Measurements from ENCODE around the gene PHACTR4.
A peak's percentile ranks its signal among the peaks of the same experiment; 100 is the strongest.

The PHACTR4 gene

GRCh38 chr1:28395181-28395580 is 25.6 kb downstream of the PHACTR4 start:
- Mint-ChIP-seq H3K4me3 (no peak overlapping the region), H3K9me3 (no peaks in the 10 kb centered on the region), H3K27me3 (no peaks in the 10 kb centered on the region), H3K4me1 (peaks cover 24% of the 10 kb centered on the region), H3K27ac (no peak overlapping the region), H3K36me3 (peaks cover 1% of the 10 kb centered on the region)

DNA sequence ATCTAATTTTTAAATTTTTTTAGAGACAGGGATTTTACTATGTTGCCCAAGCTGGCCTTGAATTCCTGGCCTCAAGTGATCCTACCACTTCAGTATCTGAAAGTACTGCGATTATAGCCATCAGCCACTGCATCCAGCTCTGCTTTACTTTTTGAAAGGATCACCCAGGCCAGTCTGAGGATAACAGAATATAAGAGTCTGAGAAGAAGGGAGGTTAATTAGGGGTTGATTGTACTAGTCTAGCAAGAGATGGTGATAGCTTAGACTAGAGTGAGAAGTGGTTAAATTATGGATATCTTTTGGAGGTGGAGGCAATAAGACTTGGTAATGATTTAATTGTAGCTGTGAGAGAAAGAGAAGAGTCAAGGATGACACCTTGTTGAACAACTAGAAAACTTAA is 32.2 kb downstream of the PHACTR4 start:
- peaks cover 1% of the 10 kb centered on the region for H3K36me3 Mint-ChIP-seq
- no peaks in the 10 kb centered on the region for H3K9me3 Mint-ChIP-seq
- no peaks in the 10 kb centered on the region for H3K27me3 Mint-ChIP-seq
- H3K4me1 Mint-ChIP-seq, result peaks cover 23% of the 10 kb centered on the region
- H3K27ac Mint-ChIP-seq, result no peak overlapping the region
- no peak overlapping the region for H3K4me3 Mint-ChIP-seq

- H3K27me3 Mint-ChIP-seq, result no peaks in the 10 kb centered on the region
- H3K36me3 Mint-ChIP-seq, result peaks cover 4% of the 10 kb centered on the region
- H3K9me3 Mint-ChIP-seq, result no peaks in the 10 kb centered on the region
- H3K4me3 Mint-ChIP-seq, result no peak overlapping the region
- H3K27ac Mint-ChIP-seq, result no peak overlapping the region
- peaks cover 6% of the 10 kb centered on the region for H3K4me1 Mint-ChIP-seq
Observed at GRCh38 chr1:28409090-28409489, 39.5 kb downstream of the PHACTR4 start.

DNA sequence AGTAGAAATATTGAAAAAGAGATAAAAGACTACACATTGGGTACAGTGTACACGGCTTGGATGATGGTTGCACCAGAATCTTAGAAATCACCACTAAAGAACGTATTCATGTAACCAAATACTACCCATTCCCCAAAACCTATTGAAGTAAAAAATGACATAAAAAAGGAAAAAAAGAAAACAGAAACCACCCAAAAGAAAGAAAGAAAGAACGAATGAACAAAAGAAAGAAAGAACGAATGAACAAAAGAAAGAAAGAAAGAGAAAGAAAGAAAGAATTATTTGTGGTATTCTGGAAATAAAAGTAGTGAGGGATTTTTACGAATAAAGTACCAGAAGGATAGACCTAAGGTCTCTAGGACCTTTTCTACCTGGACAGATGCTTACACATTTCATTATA is 42.1 kb downstream of the PHACTR4 start:
- Mint-ChIP-seq H3K4me3 (no peak overlapping the region), H3K36me3 (peaks cover 4% of the 10 kb centered on the region), H3K9me3 (no peaks in the 10 kb centered on the region), H3K27me3 (no peaks in the 10 kb centered on the region), H3K27ac (no peak overlapping the region), H3K4me1 (peaks cover 10% of the 10 kb centered on the region)

DNA sequence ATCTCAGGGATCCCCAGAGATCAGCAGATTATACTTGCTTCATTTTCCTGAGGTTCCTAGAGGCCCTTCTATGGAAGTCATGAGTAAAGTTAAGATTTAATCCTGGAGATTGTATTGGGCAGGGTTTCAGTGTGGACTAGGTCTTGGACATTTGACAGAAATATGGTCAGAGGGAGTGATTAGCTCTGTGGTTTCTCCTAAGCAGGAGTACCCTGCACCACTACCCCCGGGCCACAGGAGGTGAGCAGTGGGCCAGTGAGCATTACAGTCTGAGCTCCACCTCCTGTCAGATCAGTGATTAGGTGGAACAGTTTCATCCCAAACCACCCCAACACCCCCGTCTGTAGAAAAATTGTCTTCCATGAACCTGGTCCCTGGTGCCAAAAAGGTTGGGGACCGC is 43.2 kb downstream of the PHACTR4 start:
- Mint-ChIP-seq H3K4me1 (peaks cover 21% of the 10 kb centered on the region), H3K4me3 (no peak overlapping the region), H3K27me3 (no peaks in the 10 kb centered on the region), H3K27ac (no peak overlapping the region), H3K9me3 (no peaks in the 10 kb centered on the region), H3K36me3 (peaks cover 6% of the 10 kb centered on the region)

GRCh38 chr1:28416509-28417194 is 47.1 kb downstream of the PHACTR4 start:
- H3K9me3 Mint-ChIP-seq, result no peaks in the 10 kb centered on the region
- H3K27me3 Mint-ChIP-seq, result no peaks in the 10 kb centered on the region
- no peak overlapping the region for H3K4me3 Mint-ChIP-seq
- peaks cover 7% of the 10 kb centered on the region for H3K36me3 Mint-ChIP-seq
- H3K4me1 Mint-ChIP-seq, result peaks cover 22% of the 10 kb centered on the region
- H3K27ac Mint-ChIP-seq, result no peak overlapping the region

GRCh38 chr1:28417441-28417922 is 47.9 kb downstream of the PHACTR4 start:
- H3K27me3 Mint-ChIP-seq, result no peaks in the 10 kb centered on the region
- H3K9me3 Mint-ChIP-seq, result no peaks in the 10 kb centered on the region
- H3K4me1 Mint-ChIP-seq, result peaks cover 22% of the 10 kb centered on the region
- peak overlapping the region; percentile 30 for H3K4me3 Mint-ChIP-seq
- H3K27ac Mint-ChIP-seq, result no peak overlapping the region
- H3K36me3 Mint-ChIP-seq, result peaks cover 6% of the 10 kb centered on the region

DNA sequence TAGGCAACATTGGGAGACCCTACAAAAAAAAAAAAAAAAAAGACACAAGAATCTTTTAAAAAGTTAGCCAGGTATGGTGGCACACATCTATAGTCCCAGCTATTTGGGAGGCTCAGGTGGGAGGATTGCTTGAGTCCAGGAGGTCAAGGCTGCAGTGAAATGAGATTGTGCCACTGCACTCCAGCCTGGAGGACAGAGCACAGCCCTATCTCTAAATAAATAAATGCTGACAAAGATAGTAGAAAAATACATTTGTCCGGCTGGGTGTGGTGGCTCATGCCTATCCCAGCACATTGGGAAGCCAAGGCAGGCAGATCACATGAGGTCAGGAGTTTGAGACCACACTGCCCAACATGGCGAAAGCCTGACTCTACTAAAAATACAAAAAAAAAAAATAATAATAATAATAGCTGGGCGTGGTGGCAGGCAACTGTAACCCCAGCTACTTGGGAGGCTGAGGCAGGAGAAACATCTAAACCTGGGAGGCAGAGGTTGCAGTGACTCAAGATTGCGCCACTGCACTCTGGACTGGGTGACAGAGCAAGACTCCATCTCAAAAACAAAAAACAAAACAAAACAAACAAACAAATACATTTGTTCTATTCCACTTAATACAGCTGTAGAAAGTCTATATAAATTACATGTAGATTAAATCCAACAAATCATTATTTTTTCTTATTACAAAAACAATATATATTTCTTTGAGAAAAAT is 48.5 kb downstream of the PHACTR4 start:
- H3K9me3 Mint-ChIP-seq, result no peaks in the 10 kb centered on the region
- peaks cover 6% of the 10 kb centered on the region for H3K36me3 Mint-ChIP-seq
- H3K27ac Mint-ChIP-seq, result no peak overlapping the region
- peaks cover 22% of the 10 kb centered on the region for H3K4me1 Mint-ChIP-seq
- H3K27me3 Mint-ChIP-seq, result no peaks in the 10 kb centered on the region
- peak overlapping the region; percentile 30 for H3K4me3 Mint-ChIP-seq

DNA sequence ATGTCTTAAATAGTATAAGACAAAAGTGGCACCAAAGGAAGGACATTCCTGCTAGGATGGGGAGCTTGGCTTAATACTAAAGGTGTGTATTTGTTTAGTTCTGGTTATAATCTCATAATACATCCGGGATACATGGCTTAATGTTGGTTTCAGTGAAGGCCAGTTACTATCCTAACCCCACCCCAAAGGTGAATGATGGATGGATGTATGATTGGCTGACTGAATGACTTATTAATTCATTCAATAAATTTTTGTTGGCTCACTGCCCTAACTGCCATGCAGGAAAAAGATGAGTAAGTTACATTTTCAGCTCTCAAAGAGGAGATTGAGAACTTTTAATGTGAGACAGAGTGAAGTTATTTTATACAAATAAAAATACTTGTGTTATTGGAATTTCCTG is 52.2 kb downstream of the PHACTR4 start:
- no peak overlapping the region for H3K4me3 Mint-ChIP-seq
- peaks cover 16% of the 10 kb centered on the region for H3K4me1 Mint-ChIP-seq
- H3K27me3 Mint-ChIP-seq, result no peaks in the 10 kb centered on the region
- H3K9me3 Mint-ChIP-seq, result no peaks in the 10 kb centered on the region
- no peak overlapping the region for H3K27ac Mint-ChIP-seq
- H3K36me3 Mint-ChIP-seq, result peaks cover 5% of the 10 kb centered on the region

DNA sequence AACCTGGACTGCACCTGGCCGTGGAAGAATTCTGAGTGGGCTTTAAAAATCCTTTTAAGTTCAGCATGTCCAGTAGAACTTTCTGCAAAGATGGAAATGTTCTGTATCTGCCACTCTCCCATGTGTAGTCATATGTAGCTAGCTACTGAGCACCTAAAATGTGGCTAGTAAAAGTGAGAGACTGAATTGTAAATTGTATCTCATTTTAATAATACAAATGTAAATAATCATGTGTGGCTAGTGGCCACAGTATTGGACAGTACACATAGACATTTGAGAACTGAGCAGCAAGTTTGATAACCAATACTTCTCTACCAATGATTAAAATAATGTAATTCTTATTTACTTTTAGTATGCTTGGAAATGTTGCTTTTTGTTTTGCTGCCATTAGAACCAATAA is 57.3 kb downstream of the PHACTR4 start:
- Mint-ChIP-seq H3K27ac (no peak overlapping the region), H3K27me3 (no peaks in the 10 kb centered on the region), H3K4me1 (peaks cover 5% of the 10 kb centered on the region), H3K36me3 (peaks cover 4% of the 10 kb centered on the region), H3K9me3 (no peaks in the 10 kb centered on the region), H3K4me3 (no peak overlapping the region)

DNA sequence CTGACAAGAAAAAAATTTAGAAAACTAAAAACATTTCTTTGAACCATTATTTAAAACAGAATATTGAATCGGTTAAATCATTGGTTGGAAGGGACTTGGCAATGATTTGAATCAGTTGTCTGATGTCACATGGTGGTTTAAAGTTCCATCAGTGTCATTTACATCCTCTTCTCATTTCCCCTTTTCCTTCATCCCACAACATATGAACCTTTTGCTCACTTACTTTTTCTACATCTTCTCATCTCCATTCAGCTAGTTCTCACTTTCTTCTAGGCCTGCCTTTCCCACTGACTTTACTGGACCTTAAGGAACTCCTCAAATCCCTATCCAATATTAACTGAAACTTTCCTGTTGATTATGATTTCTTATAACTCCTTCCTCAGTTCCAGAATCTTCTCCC is 58.5 kb downstream of the PHACTR4 start:
- Mint-ChIP-seq H3K27ac (no peak overlapping the region), H3K27me3 (no peaks in the 10 kb centered on the region), H3K4me3 (no peak overlapping the region), H3K4me1 (peaks cover 5% of the 10 kb centered on the region), H3K36me3 (peaks cover 4% of the 10 kb centered on the region), H3K9me3 (no peaks in the 10 kb centered on the region)

DNA sequence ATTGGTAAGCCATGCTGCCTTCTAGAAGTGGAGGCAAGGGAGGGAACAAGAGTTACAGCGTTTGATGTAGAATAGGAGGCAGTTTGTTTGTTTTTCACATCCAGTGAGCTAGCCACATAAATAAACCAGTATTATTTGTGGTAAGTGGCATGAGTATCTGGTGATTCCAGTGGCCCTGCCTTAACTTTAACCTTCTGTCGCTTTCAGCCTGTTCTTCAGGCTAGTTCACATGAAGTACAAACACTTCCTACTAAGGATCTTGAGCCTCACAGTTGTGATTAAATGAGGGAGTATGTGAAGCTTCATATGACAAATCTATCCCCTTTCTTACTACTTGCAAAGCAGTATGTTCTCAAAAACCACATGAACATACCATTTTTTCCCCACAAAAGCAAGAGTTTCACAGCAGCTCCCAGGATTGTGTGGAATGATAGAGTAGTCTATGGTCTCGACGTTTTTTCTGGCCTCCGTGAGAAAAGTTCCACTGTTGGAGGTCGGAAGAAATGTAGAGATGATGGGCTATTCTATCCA is 59.5 kb downstream of the PHACTR4 start:
- no peaks in the 10 kb centered on the region for H3K27me3 Mint-ChIP-seq
- H3K4me1 Mint-ChIP-seq, result peaks cover 5% of the 10 kb centered on the region
- H3K27ac Mint-ChIP-seq, result no peak overlapping the region
- peaks cover 4% of the 10 kb centered on the region for H3K36me3 Mint-ChIP-seq
- no peaks in the 10 kb centered on the region for H3K9me3 Mint-ChIP-seq
- no peak overlapping the region for H3K4me3 Mint-ChIP-seq

DNA sequence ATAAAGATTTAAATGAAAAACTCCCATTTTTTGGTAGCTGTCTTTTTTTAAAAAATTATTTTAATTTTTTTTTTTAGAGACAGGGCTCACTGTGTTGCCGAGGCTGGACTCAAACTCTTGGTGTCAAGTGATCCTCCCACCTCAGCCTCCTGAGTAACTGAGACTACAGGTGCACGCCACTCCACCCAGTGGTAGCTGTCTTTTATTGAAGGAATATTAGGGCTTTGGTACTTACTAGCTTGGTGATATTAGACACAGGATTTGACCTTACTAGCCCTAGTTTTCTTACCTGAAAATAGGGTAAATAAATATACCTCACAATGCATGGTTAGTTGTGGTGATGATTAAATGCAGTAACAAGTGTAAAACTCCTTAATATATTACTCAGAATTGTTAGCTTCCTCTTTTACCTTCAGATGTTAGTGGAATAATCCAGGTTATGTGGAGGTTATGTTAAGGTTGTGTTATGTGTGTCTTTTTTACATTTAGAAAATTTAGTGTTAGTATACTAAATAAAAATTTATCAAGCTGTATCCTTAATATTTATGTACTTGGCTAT is 66.8 kb downstream of the PHACTR4 start:
- Mint-ChIP-seq H3K4me1 (peaks cover 31% of the 10 kb centered on the region), H3K36me3 (no peaks in the 10 kb centered on the region), H3K27ac (no peak overlapping the region)

GRCh38 chr1:28437264-28437923 is 67.9 kb downstream of the PHACTR4 start:
- Mint-ChIP-seq H3K36me3 (no peaks in the 10 kb centered on the region), H3K27ac (no peak overlapping the region), H3K9me3 (no peaks in the 10 kb centered on the region), H3K4me3 (no peak overlapping the region), H3K4me1 (peaks cover 34% of the 10 kb centered on the region), H3K27me3 (no peaks in the 10 kb centered on the region)

More for the DNA sequence above, 66.8 kb downstream of the PHACTR4 start:
- Mint-ChIP-seq H3K4me3 (no peak overlapping the region), H3K9me3 (no peaks in the 10 kb centered on the region), H3K27me3 (no peaks in the 10 kb centered on the region)

- H3K4me3 Mint-ChIP-seq, result no peak overlapping the region
- no peak overlapping the region for H3K27ac Mint-ChIP-seq
- H3K4me1 Mint-ChIP-seq, result peaks cover 34% of the 10 kb centered on the region
Observed at GRCh38 chr1:28437924-28438699, 68.6 kb downstream of the PHACTR4 start.

More at GRCh38 chr1:28437924-28438699, 68.6 kb downstream of the PHACTR4 start:
- Mint-ChIP-seq H3K9me3 (no peaks in the 10 kb centered on the region), H3K27me3 (no peaks in the 10 kb centered on the region), H3K36me3 (peaks cover 2% of the 10 kb centered on the region)

Measured in activated naive CD4-positive, alpha-beta T cell treated with anti-CD3 and anti-CD28 coated beads, Interleukin-2, amount 50 U/mL, for 24 hours (primary cell).